ENCODE results near the gene NANOS2. TPM values are rescaled to one million over a fixed set of nuclear protein-coding genes. Genes with fewer than 3 reads are reported as not detected.

The NANOS2 gene
- total and polyA plus RNA-seq, 2 of the 13 experiments (the other 11 are each of a cell fraction or from before 2014, with no cell fraction given) = not detected

DNA sequence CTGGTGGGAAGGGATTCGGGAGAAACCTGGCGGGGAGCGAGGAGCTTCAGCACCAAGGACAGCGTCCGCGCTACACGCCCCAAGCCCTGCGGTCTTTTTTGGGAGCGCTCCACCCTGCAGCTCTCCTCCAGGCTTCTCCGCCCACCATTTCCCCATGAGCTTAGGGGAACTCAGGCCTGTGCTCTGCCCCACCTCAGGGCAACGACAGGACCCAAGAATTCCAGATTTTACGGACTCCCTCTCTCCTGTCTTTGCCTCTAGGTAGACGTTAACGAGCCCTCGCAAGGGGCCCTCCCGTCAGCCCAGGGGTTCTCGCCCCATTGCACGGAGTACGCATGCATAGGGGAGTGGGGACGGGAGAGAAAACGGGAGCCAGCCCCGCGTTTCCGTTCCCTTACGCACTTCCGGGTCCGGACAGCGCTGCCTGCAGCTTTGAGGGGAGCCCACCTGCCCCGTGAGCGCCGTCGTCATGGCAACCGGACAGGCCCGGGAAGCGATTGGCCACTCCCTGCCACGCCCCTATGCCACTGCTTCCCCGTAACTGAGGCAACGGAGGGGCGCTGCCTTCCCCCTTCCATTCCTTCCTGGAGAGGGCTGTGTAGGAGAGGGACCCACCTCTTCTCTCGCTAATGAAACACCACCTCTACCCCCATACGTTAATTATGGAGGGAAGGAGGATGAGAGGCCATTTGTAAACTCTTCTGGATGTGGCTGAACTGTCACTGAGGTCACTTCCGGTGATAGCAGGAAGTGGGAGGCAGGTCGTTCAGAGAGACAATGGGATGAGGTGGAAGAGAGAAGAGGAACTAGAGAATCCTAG lies 38.3 kb upstream of the NANOS2 start (continued):
- TF ChIP-seq HOXA9 (CRISPR knock-in tag; IDR thresholded peaks at IDR 0.05; ENCODE audit: borderline replicate concordance) (no peak), ZNF234 (CRISPR knock-in tag; conservative IDR thresholded peaks at IDR 0.05) (no peak), ZNF878 (CRISPR knock-in tag; IDR thresholded peaks at IDR 0.05) (0 out of 2 replicates have a peak, but pooled peaks have one; percentile 27), POGZ (CRISPR knock-in tag; IDR thresholded peaks at IDR 0.05) (no peak), ZNF777 (CRISPR knock-in tag; IDR thresholded peaks at IDR 0.05) (no peak), RARA (CRISPR knock-in tag; IDR thresholded peaks at IDR 0.05) (peak; percentile 36; the same call in 1 of the 2 replicates), ZNF350 (CRISPR knock-in tag; IDR thresholded peaks at IDR 0.05; ENCODE audit: borderline replicate concordance, low read depth) (no peak), DNMT3B (CRISPR knock-in tag; conservative IDR thresholded peaks at IDR 0.05) (no peak; the same call in 1 of the 2 replicates), ADNP (CRISPR knock-in tag; IDR thresholded peaks at IDR 0.05) (no peak), KLF16 (CRISPR knock-in tag; IDR thresholded peaks at IDR 0.05) (peak in 1 of 2 experiments; percentile 68; a peak in 1 of 4 replicates)
- TF ChIP-seq, protein P1, sequence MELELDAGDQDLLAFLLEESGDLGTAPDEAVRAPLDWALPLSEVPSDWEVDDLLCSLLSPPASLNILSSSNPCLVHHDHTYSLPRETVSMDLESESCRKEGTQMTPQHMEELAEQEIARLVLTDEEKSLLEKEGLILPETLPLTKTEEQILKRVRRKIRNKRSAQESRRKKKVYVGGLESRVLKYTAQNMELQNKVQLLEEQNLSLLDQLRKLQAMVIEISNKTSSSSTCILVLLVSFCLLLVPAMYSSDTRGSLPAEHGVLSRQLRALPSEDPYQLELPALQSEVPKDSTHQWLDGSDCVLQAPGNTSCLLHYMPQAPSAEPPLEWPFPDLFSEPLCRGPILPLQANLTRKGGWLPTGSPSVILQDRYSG (CRISPR knock-in tag; IDR thresholded peaks at IDR 0.05) = no peak
- TF ChIP-seq, protein P2, sequence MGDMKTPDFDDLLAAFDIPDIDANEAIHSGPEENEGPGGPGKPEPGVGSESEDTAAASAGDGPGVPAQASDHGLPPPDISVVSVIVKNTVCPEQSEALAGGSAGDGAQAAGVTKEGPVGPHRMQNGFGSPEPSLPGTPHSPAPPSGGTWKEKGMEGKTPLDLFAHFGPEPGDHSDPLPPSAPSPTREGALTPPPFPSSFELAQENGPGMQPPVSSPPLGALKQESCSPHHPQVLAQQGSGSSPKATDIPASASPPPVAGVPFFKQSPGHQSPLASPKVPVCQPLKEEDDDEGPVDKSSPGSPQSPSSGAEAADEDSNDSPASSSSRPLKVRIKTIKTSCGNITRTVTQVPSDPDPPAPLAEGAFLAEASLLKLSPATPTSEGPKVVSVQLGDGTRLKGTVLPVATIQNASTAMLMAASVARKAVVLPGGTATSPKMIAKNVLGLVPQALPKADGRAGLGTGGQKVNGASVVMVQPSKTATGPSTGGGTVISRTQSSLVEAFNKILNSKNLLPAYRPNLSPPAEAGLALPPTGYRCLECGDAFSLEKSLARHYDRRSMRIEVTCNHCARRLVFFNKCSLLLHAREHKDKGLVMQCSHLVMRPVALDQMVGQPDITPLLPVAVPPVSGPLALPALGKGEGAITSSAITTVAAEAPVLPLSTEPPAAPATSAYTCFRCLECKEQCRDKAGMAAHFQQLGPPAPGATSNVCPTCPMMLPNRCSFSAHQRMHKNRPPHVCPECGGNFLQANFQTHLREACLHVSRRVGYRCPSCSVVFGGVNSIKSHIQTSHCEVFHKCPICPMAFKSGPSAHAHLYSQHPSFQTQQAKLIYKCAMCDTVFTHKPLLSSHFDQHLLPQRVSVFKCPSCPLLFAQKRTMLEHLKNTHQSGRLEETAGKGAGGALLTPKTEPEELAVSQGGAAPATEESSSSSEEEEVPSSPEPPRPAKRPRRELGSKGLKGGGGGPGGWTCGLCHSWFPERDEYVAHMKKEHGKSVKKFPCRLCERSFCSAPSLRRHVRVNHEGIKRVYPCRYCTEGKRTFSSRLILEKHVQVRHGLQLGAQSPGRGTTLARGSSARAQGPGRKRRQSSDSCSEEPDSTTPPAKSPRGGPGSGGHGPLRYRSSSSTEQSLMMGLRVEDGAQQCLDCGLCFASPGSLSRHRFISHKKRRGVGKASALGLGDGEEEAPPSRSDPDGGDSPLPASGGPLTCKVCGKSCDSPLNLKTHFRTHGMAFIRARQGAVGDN (CRISPR knock-in tag; IDR thresholded peaks at IDR 0.05) = peak; percentile 47
- TF ChIP-seq, protein P3, sequence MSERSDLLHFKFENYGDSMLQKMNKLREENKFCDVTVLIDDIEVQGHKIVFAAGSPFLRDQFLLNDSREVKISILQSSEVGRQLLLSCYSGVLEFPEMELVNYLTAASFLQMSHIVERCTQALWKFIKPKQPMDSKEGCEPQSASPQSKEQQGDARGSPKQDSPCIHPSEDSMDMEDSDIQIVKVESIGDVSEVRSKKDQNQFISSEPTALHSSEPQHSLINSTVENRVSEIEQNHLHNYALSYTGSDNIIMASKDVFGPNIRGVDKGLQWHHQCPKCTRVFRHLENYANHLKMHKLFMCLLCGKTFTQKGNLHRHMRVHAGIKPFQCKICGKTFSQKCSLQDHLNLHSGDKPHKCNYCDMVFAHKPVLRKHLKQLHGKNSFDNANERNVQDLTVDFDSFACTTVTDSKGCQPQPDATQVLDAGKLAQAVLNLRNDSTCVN (CRISPR knock-in tag; IDR thresholded peaks at IDR 0.05; ENCODE audit: borderline replicate concordance) = 0 out of 2 replicates have a peak, but pooled peaks have one; percentile 56
- TF ChIP-seq, protein P4, sequence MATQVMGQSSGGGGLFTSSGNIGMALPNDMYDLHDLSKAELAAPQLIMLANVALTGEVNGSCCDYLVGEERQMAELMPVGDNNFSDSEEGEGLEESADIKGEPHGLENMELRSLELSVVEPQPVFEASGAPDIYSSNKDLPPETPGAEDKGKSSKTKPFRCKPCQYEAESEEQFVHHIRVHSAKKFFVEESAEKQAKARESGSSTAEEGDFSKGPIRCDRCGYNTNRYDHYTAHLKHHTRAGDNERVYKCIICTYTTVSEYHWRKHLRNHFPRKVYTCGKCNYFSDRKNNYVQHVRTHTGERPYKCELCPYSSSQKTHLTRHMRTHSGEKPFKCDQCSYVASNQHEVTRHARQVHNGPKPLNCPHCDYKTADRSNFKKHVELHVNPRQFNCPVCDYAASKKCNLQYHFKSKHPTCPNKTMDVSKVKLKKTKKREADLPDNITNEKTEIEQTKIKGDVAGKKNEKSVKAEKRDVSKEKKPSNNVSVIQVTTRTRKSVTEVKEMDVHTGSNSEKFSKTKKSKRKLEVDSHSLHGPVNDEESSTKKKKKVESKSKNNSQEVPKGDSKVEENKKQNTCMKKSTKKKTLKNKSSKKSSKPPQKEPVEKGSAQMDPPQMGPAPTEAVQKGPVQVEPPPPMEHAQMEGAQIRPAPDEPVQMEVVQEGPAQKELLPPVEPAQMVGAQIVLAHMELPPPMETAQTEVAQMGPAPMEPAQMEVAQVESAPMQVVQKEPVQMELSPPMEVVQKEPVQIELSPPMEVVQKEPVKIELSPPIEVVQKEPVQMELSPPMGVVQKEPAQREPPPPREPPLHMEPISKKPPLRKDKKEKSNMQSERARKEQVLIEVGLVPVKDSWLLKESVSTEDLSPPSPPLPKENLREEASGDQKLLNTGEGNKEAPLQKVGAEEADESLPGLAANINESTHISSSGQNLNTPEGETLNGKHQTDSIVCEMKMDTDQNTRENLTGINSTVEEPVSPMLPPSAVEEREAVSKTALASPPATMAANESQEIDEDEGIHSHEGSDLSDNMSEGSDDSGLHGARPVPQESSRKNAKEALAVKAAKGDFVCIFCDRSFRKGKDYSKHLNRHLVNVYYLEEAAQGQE (IDR thresholded peaks at IDR 0.05; ENCODE audit: borderline replicate concordance in 1 of 2, low read depth in 1 of 2, low read length in 2 of 2) = peak in 1 of 2 experiments; percentile 98
- TF ChIP-seq, protein P5, sequence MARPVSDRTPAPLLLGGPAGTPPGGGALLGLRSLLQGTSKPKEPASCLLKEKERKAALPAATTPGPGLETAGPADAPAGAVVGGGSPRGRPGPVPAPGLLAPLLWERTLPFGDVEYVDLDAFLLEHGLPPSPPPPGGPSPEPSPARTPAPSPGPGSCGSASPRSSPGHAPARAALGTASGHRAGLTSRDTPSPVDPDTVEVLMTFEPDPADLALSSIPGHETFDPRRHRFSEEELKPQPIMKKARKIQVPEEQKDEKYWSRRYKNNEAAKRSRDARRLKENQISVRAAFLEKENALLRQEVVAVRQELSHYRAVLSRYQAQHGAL (CRISPR knock-in tag; IDR thresholded peaks at IDR 0.05; ENCODE audit: not compliant biosample characterization) = peak; percentile 60

Measured in HepG2 (cell line).